IPS-NIHi7 (cell line): ENCODE results near the gene ITGA3.
A peak's percentile ranks its signal among the peaks of the same experiment; 100 is the strongest.
"Not testable (repeated sequence)": the region's sequence is repeated elsewhere in the genome, so short reads cannot be mapped to it uniquely, and the experiment has no call there.

Experiments
- DNase-seq: peaks from one replicate; pipeline ENCODE4 v3.0.0; 2012; ENCODE audit warnings: mixed read lengths; ENCODE audit errors: extremely low spot score

The ITGA3 gene

GRCh38 chr17:50052241-50052796, 3.6 kb upstream of the ITGA3 start:
- DNase-seq, result no peak

GRCh38 chr17:50052822-50053653, 2.9 kb upstream of the ITGA3 start:
- DNase-seq, result no peak

DNA sequence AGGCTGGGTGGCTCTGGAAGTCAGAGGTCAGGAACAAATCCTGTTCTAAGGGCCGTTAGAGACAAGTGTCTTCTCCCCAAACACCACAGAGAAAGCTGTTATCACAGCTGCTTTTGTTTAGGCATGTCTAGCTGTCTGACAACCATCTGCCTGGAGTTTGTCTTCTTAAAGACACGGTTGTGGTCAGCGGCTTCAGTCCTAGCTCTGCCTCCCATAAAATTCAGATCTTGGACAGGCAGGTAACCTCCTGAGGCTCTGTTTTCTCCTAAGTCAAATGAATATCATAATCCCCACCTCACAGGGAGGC, 2.3 kb upstream of the ITGA3 start:
- DNase-seq, result no peak

DNA sequence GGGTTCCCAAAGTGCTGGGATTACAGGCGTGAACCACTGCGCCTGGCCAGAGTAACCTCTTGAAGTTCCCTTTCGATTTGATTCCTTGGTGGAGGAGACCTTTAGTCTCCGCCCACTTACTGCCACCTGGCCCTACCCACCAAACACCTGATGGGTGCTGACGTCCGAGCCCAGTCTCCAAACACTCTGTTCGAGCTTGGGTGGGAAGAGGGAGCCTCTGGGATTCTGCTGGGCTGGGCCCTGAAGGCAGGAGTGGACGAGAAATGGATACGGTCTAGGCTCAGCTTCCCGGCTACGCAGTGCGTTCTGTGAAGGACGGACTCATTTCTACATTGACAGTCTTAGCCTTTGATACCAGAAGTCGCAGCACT, 870 bp upstream of the ITGA3 start:
- DNase-seq, result peak; percentile 68

DNA sequence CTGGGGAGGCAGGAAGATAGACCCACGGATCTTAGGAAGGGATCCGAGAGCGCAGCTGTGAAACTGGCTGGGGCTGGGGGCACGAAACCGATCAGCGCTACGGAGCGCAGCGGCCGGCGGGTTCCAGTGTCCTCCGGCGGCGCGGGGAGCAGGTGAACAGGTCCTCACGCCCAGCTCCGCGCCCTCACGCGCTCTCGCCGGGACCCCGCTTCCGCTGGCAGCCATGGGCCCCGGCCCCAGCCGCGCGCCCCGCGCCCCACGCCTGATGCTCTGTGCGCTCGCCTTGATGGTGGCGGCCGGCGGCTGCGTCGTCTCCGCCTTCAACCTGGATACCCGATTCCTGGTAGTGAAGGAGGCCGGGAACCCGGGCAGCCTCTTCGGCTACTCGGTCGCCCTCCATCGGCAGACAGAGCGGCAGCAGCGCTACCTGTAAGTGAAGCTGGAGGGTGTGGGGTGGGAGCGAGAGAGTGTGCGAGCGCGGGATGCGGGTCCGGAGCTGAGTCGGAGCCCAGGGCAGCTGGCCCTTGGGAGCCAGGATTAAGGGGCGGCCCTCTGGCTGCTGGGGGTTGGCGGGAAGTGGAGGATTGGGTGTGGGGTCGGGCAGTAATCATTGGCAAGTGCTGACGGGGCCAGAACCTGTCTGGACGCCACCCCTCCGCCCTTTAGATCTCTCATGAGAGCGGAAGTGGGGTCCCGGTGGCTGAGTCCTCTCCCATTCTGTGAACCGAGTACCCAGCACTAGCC, 479 bp downstream of the ITGA3 start:
- DNase-seq, result peak; percentile 79

GRCh38 chr17:50056961-50057330, 1.0 kb downstream of the ITGA3 start:
- DNase-seq, result no peak

DNA sequence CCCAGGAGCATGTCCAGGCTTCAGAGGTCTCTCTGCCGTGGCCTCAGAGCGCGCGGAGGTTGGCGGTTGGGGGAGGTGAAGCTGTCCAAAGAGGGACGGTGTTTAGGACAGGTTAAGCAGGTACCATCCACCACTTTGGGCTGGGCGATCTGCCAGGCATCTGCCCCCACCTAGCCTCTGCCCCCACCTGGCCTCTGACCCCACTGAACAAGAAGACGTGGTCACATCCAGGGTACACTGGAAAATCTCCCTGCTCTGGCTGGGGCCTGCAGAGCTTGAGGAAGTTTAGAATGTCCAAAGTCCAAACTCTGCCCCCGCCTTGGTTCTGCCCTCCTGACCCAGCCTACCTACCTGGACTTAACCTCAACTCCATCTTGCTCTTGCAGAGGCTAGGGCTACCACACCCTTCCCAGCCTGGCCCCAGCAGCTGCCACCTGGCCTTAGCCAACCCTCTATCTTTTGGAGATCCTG, 1.6 kb downstream of the ITGA3 start:
- DNase-seq, result no peak

GRCh38 chr17:50058296-50058953, 2.5 kb downstream of the ITGA3 start:
- DNase-seq, result no peak

DNA sequence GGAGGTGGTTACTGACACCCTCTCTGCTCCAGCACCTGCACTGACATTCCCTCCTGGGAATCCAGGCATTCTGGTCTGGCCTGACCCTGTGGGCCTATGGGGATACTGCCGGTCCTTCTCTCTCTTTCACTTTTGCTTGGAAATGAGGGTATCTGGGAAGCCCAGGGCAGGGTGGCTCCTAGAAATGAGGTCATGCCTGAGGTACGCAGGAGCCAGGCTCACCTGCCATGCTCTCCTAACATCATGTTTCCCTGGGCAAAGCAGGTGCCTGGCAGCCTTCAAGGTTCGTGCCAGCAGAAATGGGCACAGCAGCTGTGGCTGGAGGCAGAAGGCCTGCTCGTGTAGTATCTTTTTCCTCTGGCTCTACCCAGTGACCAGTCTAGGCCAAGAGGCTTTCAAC, 3.3 kb downstream of the ITGA3 start:
- DNase-seq, result no peak

DNA sequence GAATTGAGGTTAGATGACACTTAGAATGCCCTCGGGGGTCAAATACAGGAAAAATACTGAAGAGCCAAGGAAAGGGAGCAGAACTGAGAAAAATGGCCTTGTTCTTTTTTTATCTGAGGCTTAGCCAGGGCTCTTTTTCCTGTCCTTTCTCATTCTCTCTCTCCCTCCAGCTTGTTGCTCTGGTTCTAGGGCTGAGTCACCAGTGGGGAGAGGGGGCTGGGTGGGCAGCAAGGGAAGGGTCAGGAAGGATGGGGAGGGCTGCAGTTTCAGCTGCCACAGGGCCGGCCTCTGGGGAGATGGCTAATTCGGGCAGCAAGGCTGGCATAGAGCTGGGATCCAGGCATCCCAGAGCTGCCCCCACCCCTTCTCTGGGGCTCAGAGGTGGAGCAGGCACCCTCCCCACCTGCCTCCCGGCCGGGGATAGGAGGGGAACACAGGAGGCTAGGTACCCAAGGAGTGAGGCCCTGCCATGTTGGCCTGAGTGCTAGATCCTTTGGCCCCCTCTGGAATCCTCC, 3.9 kb downstream of the ITGA3 start:
- DNase-seq, result no peak

GRCh38 chr17:50060951-50061712, 5.2 kb downstream of the ITGA3 start:
- no peak for DNase-seq

GRCh38 chr17:50061713-50062045, 5.8 kb downstream of the ITGA3 start:
- not testable (repeated sequence) for DNase-seq

DNA sequence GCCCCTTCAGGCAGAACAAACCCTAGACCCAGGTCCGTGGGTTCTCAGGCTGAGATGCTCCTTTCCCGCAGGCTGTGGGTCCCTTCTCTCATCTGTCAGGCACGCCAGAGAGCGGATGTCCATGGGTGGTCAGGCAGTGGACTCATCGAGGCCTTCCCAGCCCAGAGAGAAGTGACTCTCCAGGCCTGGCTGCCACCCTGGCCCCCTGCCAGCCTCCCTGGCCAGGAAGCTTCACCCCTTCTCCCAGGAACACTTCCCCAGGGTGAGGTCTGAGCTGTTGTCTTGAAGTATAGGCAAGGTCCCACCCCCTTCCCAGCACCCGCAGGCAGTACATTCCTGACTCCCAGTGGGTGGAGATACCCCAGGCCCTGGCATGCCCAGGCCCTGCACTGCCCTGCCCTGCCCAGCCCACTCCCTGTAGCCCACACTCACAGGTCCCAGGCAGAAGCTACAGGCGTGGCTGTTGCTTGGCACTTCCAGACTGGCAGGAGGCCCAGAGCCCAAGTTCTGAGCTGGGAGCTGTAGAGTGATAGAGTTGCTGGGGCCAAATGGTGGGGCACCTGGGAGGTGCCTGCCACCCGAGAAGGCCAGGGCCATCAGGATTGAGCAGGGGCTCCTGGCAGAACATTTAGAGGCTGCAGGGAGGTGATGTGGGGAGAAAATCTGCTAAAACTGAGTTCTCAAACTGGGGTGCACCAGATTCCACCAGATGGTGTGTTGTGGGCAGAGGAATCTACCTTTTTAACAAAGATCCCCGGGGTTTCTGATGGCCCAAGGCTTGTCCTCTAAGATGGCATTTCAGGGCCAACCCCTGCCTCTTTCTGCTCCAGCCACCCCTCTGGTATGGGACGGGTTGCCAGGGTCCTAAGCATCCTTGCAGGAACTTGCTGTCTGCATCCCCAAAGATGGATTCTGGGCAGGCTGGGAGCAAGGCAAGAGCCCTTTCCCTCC, 6.7 kb downstream of the ITGA3 start:
- DNase-seq, result no peak

DNA sequence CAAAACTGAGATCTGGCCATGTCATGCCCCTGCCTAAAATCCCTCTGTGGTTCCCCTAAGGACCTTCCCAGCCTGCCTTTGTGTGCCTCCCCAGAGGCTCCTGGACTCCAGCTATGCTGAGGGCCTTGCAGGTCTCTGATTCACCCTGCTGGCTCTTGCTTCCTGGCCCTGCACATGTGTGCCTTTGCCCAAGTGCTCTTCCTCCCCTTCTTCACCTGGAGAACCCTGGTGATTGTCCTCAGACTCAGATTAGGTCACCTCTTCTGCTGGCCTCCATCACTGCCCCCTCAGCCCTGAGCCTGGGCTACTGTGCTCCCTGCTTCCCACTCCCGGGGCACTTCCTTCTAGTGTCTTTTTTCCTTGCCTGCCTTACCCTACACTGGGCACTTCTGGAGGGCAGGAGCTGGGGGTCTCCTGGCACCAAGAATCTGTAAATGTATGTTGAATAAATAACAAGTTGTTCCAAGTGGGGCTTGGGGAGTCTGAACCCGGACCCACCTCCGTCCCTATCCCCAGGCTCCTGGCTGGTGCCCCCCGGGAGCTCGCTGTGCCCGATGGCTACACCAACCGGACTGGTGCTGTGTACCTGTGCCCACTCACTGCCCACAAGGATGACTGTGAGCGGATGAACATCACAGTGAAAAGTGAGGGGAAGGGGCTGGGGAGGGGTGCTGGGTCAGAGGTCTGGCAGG, 7.8 kb downstream of the ITGA3 start:
- DNase-seq, result no peak

DNA sequence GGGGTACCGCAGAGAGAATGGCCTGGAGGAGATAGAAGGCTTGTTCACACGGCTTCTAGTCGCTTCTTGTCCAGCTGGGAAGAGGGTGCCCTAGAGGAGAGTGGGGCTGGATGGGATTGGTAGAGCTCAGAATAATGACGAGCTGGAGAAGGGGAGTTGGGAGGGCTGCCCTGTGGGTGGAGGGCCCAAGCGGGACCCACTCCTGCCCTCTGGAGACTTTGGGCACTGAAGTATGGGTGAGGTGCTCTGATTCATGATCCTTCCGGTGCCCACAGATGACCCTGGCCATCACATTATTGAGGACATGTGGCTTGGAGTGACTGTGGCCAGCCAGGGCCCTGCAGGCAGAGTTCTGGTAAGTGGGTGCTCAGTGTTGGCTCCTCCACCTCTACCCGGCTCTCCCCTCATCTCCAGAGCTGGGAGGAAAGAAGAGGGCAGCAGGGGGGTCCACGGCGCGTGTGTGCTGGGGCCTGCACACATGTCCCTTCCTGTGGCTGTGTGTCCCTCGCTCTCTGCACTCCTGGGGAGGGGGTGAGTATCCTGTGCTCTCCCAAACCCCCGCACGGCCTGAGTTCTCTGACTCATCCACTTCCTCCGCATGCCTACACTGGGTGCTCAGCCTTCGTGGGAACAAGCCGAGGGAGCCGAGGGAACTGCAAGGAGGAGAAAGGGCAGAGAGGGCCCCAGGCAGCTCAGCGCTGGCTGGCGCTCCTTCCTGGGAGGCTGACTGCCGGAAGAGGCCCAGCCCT, 8.5 kb downstream of the ITGA3 start:
- peak; percentile 51 for DNase-seq

GRCh38 chr17:50065056-50065455, 9.1 kb downstream of the ITGA3 start:
- DNase-seq, result no peak

- DNase-seq, result no peak
Measured at GRCh38 chr17:50066995-50067394, 11.1 kb downstream of the ITGA3 start.

DNA sequence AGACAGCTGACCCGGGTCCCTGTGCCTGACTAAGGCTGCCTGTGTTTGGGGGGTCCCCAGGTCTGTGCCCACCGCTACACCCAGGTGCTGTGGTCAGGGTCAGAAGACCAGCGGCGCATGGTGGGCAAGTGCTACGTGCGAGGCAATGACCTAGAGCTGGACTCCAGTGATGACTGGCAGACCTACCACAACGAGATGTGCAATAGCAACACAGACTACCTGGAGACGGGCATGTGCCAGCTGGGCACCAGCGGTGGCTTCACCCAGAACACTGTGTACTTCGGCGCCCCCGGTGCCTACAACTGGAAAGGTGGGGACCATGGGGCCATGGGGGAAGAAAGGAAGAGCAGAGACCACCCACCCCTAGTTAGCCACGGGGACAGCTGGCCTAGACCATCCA, 12.1 kb downstream of the ITGA3 start:
- DNase-seq, result no peak
